ENCODE data around the gene C5orf15.
"Not testable (repeated sequence)": the region's sequence is repeated elsewhere in the genome, so short reads cannot be mapped to it uniquely, and the experiment has no call there.

Gene C5orf15

GRCh38 chr5:133963493-133964128 is 4.8 kb downstream of the C5orf15 start:
- no peak for DNase-seq (ENCODE audit: low read depth in 2 of 2)

GRCh38 chr5:133962801-133963476 is 5.5 kb downstream of the C5orf15 start:
- DNase-seq (ENCODE audit: low read depth in 2 of 2) = no peak

- DNase-seq (ENCODE audit: low read depth in 2 of 2) = no peak
These were observed 6.3 kb downstream of the C5orf15 start for GRCh38 chr5:133962131-133962530.

DNA sequence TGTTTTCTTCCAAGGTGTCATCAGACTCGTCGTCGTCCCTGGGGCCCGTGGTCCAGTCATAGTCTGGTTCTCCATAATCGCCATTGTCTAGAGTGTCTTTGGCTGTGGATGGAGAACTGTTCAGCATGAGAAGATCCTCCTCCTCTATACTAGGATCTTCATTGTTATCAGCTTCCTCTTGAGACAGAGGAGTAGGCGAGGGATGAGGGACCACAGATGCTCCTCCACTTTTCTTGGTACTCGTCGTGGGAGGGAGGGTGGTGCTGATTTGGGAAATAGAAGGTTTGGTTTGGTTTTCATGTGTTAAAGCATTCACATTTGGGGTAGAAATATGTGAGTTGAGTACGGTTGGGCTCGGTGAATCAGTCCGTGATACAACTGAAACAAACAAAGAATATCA is 8.8 kb downstream of the C5orf15 start:
- no peak for DNase-seq (ENCODE audit: low read depth in 2 of 2)

- DNase-seq (ENCODE audit: low read depth in 2 of 2) = no peak
These were observed 10.8 kb downstream of the C5orf15 start for GRCh38 chr5:133957591-133957990.

DNA sequence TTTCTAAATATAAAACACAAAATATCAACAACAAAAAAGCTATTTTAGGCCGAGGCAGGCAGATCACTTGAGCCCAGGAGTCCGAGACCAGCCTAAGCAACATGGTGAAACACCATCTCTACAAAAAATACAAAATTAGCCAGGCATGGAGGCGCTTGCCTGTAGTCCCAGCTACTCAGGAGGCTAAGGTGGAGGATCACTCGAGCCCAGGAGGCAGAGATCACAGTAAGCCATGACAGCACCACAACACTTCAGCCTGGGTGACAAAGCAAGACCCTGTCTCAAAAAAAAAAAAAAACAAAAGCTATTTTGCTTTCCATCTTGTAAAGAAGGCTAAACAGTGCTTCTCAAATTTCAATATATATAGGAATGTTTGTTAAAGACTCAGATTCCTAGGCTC is 11.3 kb downstream of the C5orf15 start:
- DNase-seq (ENCODE audit: low read depth in 2 of 2) = no peak

DNA sequence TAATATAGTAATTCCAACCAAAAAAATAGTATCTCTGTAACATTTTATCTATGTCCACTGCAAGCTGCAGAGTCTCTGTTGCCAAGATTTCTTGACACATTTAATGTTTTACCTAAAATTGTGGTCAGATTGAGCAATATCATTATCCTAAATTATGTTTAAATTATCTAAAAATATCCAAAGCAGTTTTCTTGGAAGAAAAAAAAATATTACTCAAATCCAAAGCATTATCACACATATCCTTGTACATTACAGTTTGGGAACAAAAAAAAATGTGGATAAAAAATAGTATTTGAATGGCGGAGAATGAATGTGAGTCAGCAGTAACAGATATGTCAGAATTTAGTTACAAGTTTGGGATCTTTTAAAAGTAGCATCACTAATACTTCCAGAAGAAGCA is 12.2 kb downstream of the C5orf15 start:
- DNase-seq (ENCODE audit: low read depth in 2 of 2) = not testable (repeated sequence)

DNA sequence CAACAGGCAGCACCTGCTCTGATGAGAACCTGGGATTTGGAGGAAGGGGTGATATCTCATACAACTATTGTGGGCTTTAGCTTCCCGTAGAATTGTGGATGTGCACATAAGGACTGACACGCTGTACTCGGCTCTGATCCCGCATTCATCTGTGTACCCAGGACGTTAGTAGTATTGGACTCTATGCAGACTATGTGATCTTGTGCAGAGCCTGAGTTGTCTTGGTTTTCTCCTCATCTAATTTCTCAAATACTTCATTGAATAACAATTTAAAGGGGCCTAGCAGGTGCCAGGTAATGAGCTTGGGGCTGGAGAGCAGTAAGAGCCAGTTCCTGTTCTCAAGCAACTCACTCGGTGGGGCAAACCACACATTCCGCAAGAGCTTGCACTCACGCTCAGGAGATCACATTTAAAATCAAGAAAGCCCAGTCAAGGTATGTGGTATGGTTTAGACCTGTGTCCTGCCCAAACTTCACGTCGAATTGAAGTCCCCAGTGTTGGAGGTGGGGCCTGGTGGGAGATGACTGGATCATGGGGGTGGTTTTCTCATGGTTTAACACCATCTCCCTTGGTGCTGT is 14.8 kb downstream of the C5orf15 start:
- DNase-seq (ENCODE audit: low read depth in 2 of 2) = no peak

- DNase-seq (ENCODE audit: low read depth in 2 of 2) = no peak
These were observed 15.5 kb downstream of the C5orf15 start for GRCh38 chr5:133952729-133953567.

GRCh38 chr5:133950821-133951612 is 17.4 kb downstream of the C5orf15 start:
- no peak for DNase-seq (ENCODE audit: low read depth in 2 of 2)

DNA sequence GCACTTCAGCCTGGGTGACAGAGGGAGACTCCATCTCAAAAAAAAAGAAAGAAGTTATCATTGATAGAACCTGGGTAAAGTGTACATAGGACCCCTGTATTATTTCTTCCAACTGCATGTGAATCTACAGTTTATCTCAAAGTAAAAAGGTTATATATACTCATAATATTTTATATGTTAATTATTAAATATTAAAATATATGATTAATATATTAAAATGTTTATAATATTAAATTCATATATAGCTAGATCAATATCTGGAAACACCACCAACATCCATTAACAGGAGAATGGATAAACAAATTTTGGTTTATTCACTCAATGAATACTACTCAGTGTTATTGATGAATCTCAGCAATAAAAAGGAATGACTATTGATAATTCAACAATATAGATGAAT is 19.7 kb downstream of the C5orf15 start:
- DNase-seq (ENCODE audit: low read depth in 2 of 2) = no peak

DNA sequence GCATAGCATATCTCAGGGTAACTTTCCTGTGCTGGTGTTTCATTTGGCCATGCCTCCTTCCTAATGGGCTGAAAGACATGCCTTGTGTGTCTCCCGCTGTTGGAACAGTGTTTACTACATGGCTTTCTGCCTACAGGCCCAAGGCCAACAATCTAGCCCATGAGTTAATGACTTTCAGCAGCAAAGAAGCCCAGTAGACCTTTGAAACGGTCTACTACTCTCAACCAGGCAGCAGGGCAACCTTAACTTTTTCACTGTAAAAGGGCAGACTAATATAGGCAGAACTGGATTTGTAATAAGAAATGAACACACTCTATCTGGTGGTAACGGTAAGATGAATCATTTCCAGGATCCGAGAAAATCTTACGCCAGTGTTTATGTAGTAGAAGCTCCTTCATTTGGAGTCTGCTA is 21.0 kb downstream of the C5orf15 start:
- DNase-seq (ENCODE audit: low read depth in 2 of 2) = no peak

DNA sequence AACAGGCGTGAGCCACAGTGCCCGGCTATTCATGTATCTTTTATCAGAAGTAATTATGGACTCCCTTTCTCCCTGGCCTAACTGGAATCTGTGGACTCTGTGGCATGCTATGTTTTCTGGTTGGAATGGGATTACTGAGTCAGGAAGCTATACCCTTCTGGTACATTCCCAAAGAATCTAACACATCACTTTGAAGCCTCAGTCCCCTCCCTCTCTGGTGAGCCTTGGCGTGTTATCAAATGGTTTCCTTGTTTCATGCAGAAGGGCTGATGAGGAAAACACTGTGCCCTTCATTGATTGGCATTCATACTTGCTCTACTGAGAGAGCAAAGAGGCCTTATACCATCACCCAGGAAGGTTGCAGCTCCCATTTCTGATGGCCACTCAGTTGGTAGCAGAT is 22.9 kb downstream of the C5orf15 start:
- no peak for DNase-seq (ENCODE audit: low read depth in 2 of 2)

GRCh38 chr5:133944263-133945185 is 23.9 kb downstream of the C5orf15 start:
- DNase-seq (ENCODE audit: low read depth in 2 of 2) = peak; percentile 34 to 48

DNA sequence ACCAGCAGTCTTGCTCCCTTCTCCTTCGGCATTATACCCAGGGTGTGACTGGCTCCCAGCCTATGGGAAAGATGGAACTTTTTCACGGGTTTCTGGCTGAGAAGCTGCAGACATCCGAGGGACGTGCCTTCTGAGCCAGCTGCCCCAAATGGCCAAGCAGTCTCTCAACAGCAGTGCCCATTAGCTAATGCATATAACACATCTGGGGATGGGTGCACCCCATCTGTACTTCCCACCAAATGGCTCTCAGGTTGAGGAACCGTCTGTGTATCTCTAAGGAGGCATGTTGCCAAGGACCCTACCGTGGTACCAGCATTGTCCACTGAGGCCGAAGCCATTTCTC is 25.0 kb downstream of the C5orf15 start:
- no peak for DNase-seq (ENCODE audit: low read depth in 2 of 2)

GRCh38 chr5:133942614-133943474 is 25.6 kb downstream of the C5orf15 start:
- DNase-seq (ENCODE audit: low read depth in 2 of 2) = no peak

- no peak for DNase-seq (ENCODE audit: low read depth in 2 of 2)
These were observed 26.8 kb downstream of the C5orf15 start for GRCh38 chr5:133941456-133942196.

DNA sequence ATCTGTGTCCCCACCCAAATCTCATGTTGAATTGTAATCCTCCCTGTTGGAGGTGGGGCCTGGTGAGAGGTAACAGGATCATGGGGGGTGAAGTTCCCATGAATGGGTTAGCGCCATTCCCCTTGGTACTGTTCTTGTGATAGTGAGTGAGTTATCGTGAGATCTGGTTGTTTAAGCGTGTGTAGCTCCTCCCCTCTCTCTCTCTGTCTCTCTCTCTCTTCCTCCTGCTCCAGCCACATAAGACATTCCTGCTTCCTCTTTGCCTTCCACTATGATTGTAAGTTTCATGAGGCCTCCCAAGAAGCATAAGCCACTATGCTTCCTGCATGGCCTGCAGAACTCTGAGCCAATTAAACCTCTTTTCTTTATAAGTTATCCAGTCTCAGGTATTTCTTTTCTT is 28.8 kb downstream of the C5orf15 start:
- no peak for DNase-seq (ENCODE audit: low read depth in 2 of 2)

DNA sequence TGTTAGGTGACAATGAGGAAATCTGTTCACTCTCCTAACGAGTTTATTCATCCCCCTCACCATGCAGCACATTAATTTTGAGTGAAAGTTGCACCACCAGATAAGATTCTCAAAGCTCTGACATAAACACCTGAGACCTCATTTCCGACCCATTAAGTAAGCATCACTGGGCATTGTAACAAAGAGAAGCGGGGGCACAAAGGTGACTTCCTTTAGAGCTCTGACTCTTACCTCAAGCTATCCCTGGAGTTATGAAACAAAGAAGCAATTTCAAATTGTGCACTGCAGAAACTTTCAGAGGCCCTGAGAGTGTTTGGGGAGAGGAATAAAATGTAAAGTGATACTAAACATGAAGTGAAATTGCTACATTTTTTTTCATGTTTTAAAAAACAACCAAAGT is 29.5 kb downstream of the C5orf15 start:
- DNase-seq (ENCODE audit: low read depth in 2 of 2) = no peak
